ENCODE measurements around the gene RFNG. TPM values are rescaled to one million over a fixed set of nuclear protein-coding genes. Genes with fewer than 3 reads are reported as not detected.

The RFNG gene
- total and polyA plus RNA-seq, 12 donors: 13.9 to 30.1 (median 20.3) TPM

DNA sequence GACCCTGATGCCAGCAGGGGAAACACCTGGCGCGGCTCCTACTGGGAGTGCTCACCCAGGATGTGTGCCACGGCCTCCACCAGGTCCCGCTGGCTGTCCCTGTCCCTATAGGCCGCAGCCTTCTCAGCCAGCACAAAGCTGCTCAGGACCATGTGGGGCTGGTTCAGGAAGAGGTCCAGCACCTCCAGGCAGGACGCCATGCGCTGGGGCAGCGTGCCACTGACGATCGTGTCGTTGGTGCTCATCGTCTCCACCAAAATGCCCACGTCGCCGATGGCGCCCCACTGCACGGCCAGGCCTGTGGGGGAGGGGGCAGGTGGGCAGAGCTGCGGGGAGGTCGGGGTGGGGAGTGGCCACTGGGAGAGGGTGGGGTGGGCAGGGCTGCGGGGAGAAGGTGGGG is 29.9 kb upstream of the RFNG start:
- whole genome bisulfite sequencing, 2 donors: 94 to 95% methylated on average over 19 to 20 of the region's 20 CpGs
- DNase-seq (no peak), ATAC-seq (no peak)
- intact Hi-C loops (cut with DNase I): no loop called here
- peaks cover 0 to 6% (median 0%) of the 10 kb centered on the region in 9 donors for H3K4me1 ChIP-seq
- H3K27ac ChIP-seq: no peak overlapping the region
- peaks cover 0 to 83% (median 54%) of the 10 kb centered on the region in 9 donors for H3K36me3 ChIP-seq
- H3K9me3 ChIP-seq: no peaks in the 10 kb centered on the region
- no peaks in the 10 kb centered on the region for H3K27me3 ChIP-seq
- no peak overlapping the region for H3K4me3 ChIP-seq
- TF ChIP-seq, protein P1, sequence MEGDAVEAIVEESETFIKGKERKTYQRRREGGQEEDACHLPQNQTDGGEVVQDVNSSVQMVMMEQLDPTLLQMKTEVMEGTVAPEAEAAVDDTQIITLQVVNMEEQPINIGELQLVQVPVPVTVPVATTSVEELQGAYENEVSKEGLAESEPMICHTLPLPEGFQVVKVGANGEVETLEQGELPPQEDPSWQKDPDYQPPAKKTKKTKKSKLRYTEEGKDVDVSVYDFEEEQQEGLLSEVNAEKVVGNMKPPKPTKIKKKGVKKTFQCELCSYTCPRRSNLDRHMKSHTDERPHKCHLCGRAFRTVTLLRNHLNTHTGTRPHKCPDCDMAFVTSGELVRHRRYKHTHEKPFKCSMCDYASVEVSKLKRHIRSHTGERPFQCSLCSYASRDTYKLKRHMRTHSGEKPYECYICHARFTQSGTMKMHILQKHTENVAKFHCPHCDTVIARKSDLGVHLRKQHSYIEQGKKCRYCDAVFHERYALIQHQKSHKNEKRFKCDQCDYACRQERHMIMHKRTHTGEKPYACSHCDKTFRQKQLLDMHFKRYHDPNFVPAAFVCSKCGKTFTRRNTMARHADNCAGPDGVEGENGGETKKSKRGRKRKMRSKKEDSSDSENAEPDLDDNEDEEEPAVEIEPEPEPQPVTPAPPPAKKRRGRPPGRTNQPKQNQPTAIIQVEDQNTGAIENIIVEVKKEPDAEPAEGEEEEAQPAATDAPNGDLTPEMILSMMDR (IDR thresholded peaks at IDR 0.05): no peak

DNA sequence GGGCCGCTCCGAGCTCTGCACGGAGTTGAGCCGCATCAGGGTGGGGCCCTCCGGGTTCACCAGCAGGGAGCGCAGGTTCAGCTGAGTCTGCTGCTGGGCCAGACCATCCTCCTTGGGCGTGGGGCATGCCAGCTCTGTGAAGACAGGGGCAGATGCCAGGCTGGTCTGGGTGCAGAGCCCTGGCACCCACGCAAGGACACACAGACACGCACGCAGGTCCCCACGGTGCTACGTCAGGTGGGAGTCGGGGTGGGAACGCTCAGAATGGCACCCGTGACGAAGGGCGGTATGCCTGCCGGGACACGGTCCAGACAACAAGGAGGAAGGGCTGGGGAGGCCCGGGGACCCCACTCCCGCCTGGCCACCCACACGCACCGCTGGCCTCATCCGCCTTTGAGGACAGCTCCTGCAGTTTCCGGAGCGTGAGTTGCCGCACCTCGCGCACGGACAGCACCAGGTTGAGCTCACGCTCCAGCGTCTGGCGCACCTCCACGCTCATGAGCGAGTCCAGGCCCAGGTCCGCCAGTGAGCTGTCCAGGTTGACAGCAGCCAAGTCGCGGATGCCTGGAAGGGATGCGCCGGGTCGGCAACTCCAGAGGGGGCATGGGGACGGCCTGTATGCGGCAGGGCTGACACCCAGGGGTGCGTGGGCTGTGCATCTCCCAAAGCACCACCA is 29.3 kb upstream of the RFNG start:
- WGBS, 2 donors: 93 to 96% methylated on average over 44 of the region's 44 CpGs
- H3K27ac ChIP-seq: no peak overlapping the region
- no peaks in the 10 kb centered on the region for H3K9me3 ChIP-seq
- ATAC-seq (no peak), DNase-seq (no peak)
- peaks cover 0 to 77% (median 48%) of the 10 kb centered on the region in 9 donors for H3K36me3 ChIP-seq
- peaks cover 0 to 6% (median 0%) of the 10 kb centered on the region in 9 donors for H3K4me1 ChIP-seq
- intact Hi-C loops (cut with DNase I): no loop called here
- H3K4me3 ChIP-seq: no peak overlapping the region
- H3K27me3 ChIP-seq: no peaks in the 10 kb centered on the region
- TF ChIP-seq, protein P1 (IDR thresholded peaks at IDR 0.05): no peak

DNA sequence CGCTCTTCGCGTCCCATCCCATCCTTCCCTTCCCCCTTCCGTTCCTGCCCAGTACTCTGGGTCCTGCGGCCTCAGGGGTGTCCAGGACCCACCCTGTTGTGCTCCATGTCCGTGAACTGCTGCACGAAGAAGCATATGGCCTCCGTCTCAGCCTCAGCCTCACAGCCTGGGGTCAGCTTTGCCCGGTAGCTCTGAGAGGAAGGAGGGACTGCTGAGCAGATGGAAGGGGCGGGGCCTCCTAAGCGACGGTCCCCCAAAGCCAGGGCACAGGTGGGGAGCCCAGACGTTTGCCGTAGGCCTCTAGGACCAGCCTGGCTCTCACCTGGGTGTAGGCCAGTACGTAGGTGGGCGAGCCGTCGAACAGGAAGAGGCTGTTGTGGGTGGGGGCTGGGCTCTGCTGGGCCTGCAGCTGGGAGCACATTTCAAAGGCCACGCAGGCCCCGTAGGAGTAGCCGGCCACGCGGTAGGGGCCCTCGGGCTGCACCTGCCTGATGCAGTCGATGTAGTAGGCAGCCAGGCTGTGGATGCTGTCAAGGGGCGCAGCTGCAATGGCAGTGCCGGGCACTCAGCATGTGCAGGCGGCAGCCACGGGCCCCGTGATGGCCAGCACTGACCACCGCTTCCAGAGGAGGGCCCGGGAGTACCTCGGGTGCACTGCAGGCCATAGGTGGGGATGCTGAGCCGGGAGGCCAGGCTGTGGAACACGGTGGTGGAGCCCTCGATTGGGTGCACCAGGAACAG is 28.6 kb upstream of the RFNG start:
- H3K36me3 ChIP-seq: peaks cover 0 to 70% (median 43%) of the 10 kb centered on the region in 9 donors
- 91% methylated on average over 36 of the region's 36 CpGs for WGBS, 2 donors

GRCh38 chr17:82079001-82079677 is 27.5 kb upstream of the RFNG start:
- TF ChIP-seq, protein P1 (IDR thresholded peaks at IDR 0.05): no peak
- DNase-seq: no peak

More for the DNA sequence above, 28.6 kb upstream of the RFNG start:
- no peak for ATAC-seq
- no peak for DNase-seq
- Histone ChIP-seq H3K27ac (no peak overlapping the region), H3K4me1 (peaks cover 0 to 6% (median 0%) of the 10 kb centered on the region in 9 donors), H3K27me3 (no peaks in the 10 kb centered on the region), H3K9me3 (no peaks in the 10 kb centered on the region), H3K4me3 (no peak overlapping the region)
- intact Hi-C loops (cut with DNase I): no loop called here
- TF ChIP-seq, protein P1 (IDR thresholded peaks at IDR 0.05): no peak

More at GRCh38 chr17:82079001-82079677, 27.5 kb upstream of the RFNG start:
- Histone ChIP-seq H3K9me3 (no peaks in the 10 kb centered on the region), H3K36me3 (peaks cover 0 to 59% (median 38%) of the 10 kb centered on the region in 9 donors), H3K4me3 (no peak overlapping the region), H3K4me1 (peaks cover 0 to 6% (median 0%) of the 10 kb centered on the region in 9 donors), H3K27ac (no peak overlapping the region), H3K27me3 (no peaks in the 10 kb centered on the region)
- WGBS, 2 donors: 94 to 96% methylated on average over 44 to 47 of the region's 47 CpGs
- intact Hi-C loops (cut with DNase I): no loop called here
- ATAC-seq: no peak
